ENCODE data around the gene DHX9. TPM values are rescaled to one million over a fixed set of nuclear protein-coding genes. Genes with fewer than 3 reads are reported as not detected.

The DHX9 gene
- total RNA-seq, 1 experiment from 2014 or later = 180 TPM

- peaks cover 4% of the 10 kb centered on the region; the same call in 1 of the 2 replicates for H3K27me3 ChIP-seq (ENCODE audit: control insufficient read depth, insufficient read depth, low read length)
- in situ Hi-C loops (cut with HindIII; ENCODE audit: low pct_unique_long_range_greater_than_20kb, low sequenced_read_pairs) (no loop called here), intact Hi-C loops (cut with micrococcal nuclease; ENCODE audit: unreplicated experiment) (no loop called here)
- no peak for ATAC-seq
- peaks cover 2% of the 10 kb centered on the region; the same call in 1 of the 2 replicates for H3K9me3 ChIP-seq (ENCODE audit: control insufficient read depth, insufficient read depth, low read depth, low read length)
- ChIA-PET POLR2A (no interaction called here), CTCF (interaction anchor here (0.6 kb wide), 1 partner anchor 147 kb away, joined by 6 read pairs; no protein-coding TSS in a partner anchor)
- no peaks in the 10 kb centered on the region for H3K36me3 ChIP-seq (ENCODE audit: control insufficient read depth, insufficient read depth, low read length)
- no peak for TF ChIP-seq CTCF (IDR thresholded peaks at IDR 0.05)
- no peak for TF ChIP-seq SIN3A (IDR thresholded peaks at IDR 0.05; ENCODE audit: borderline replicate concordance, insufficient read depth, low read depth, low read length)
- no peak for TF ChIP-seq POLR2AphosphoS5 (IDR thresholded peaks at IDR 0.05; ENCODE audit: low read depth, low read length)
- no peak for TF ChIP-seq TCF7L2 (IDR thresholded peaks at IDR 0.05; ENCODE audit: low read depth, low read length)
- no peak for TF ChIP-seq REST (IDR thresholded peaks at IDR 0.05; ENCODE audit: insufficient read depth in 1 of 2, low read depth in 2 of 2, low read length in 1 of 2)
- no peak overlapping the region for H3K27ac ChIP-seq (ENCODE audit: low read length)
- no TSS peak for BruUV-seq (replicated peaks)
- no peak overlapping the region for H3K4me3 ChIP-seq (ENCODE audit: low read depth in 2 of 2, low read length in 2 of 2)
- no peak for DNase-seq (ENCODE audit: low read depth, low spot score)
- no peaks in the 10 kb centered on the region for H3K4me1 ChIP-seq (ENCODE audit: control insufficient read depth, insufficient read depth, low read length)
Observed at GRCh38 chr1:182930985-182931384, 91.8 kb downstream of the DHX9 start.

- Histone ChIP-seq H3K27me3 (ENCODE audit: control insufficient read depth, insufficient read depth, low read length) (0 out of 2 replicates have a peak, but pooled peaks cover 4% of the 10 kb centered on the region), H3K9me3 (ENCODE audit: control insufficient read depth, insufficient read depth, low read depth, low read length) (peaks cover 2% of the 10 kb centered on the region; the same call in 1 of the 2 replicates), H3K27ac (ENCODE audit: low read length) (no peak overlapping the region), H3K4me1 (ENCODE audit: control insufficient read depth, insufficient read depth, low read length) (no peaks in the 10 kb centered on the region), H3K4me3 (ENCODE audit: low read depth in 2 of 2, low read length in 2 of 2) (no peak overlapping the region), H3K36me3 (ENCODE audit: control insufficient read depth, insufficient read depth, low read length) (no peaks in the 10 kb centered on the region)
- in situ Hi-C loops (cut with HindIII; ENCODE audit: low pct_unique_long_range_greater_than_20kb, low sequenced_read_pairs) = no loop called here
- DNase-seq (ENCODE audit: low read depth, low spot score) = no peak
- ChIA-PET POLR2A (no interaction called here), CTCF (no interaction called here)
- ATAC-seq = no peak
- no peak for TF ChIP-seq POLR2AphosphoS5 (IDR thresholded peaks at IDR 0.05; ENCODE audit: low read depth, low read length)
- TF ChIP-seq SIN3A (IDR thresholded peaks at IDR 0.05; ENCODE audit: borderline replicate concordance, insufficient read depth, low read depth, low read length) = no peak
- intact Hi-C loops (cut with micrococcal nuclease; ENCODE audit: unreplicated experiment) = no loop called here
- BruUV-seq (replicated peaks) = no TSS peak
Observed at GRCh38 chr1:182935716-182936115, 96.6 kb downstream of the DHX9 start.

Other genes with a start within 250 kb of the DHX9 start
- gene RGS16, start 235.0 kb upstream of the DHX9 start, total RNA-seq (2021; ENCODE audit: unreplicated experiment) = 0.23 TPM
- not detected for gene RGS8, start 154.8 kb upstream of the DHX9 start, total RNA-seq (2021; ENCODE audit: unreplicated experiment)
- 0.90 TPM for gene NPL, start 49.6 kb upstream of the DHX9 start, total RNA-seq (2021; ENCODE audit: unreplicated experiment)
- not detected for gene SHCBP1L, start 113.8 kb downstream of the DHX9 start, total RNA-seq (2021; ENCODE audit: unreplicated experiment)
- 113 TPM for gene LAMC1, start 184.1 kb downstream of the DHX9 start, total RNA-seq (2021; ENCODE audit: unreplicated experiment)

Data from Panc1 (cell line).